ENCODE results near the gene RAD23B.

The RAD23B gene

GRCh38 chr9:107282759-107283622 lies at the start of gene RAD23B:
TSS of gene RAD23B (plus strand) at chr9:107283279. CDS start at chr9:107283630, 351 bp downstream.
- peak within 1 kb of the TSS; percentile 92 for H3K27ac Mint-ChIP-seq
- peak within 1 kb of the TSS; percentile 86 for H3K4me3 Mint-ChIP-seq
- H3K36me3 Mint-ChIP-seq: peaks cover 22% of the 10 kb centered on the region
- DNase-seq (ENCODE audit: low spot score in 2 of 2) (peak; percentile 99), ATAC-seq (peak; percentile 89)
- peaks cover 41% of the 10 kb centered on the region for H3K4me1 Mint-ChIP-seq
- no peaks in the 10 kb centered on the region for H3K9me3 Mint-ChIP-seq

DNA sequence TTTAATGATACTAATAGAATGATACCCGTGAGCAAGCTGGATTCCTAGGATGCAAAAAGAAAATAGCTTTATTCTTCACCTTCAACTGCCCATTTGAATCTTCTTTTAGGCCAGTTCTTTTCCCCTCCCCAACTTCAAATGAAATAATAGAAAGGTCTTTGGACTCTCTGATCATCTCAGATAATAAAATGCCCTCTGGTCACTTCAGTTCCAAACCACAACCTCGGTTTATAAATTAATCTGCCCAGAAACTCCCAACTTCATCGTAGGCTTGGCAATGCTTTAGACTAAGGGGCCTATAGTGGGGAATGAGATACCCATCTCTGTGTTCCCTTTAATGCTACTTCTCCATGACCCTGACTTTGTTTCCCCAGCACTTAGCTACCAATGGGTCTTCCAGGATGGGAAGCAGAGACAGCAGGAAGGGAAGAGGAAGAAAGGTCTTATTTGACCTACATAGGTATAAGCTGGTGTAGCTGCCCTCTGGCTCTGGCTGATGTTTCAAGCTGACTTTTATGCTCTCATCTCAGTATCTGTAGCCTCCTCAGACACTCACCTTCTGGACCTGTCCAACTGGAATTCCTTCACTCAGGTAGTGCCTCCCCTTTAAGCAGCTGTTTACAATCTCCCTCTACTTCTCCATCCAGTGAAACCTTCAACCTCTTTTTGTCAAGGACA lies 47.2 kb upstream of the RAD23B start:
- DNase-seq (ENCODE audit: low spot score in 2 of 2): peak in 1 of 2 donors; percentile 34
- Mint-ChIP-seq H3K36me3 (no peaks in the 10 kb centered on the region), H3K4me3 (no peak overlapping the region), H3K9me3 (no peaks in the 10 kb centered on the region), H3K27ac (no peak overlapping the region), H3K4me1 (no peaks in the 10 kb centered on the region)
- no peak for ATAC-seq

GRCh38 chr9:107237873-107238272 lies 45.2 kb upstream of the RAD23B start:
- Mint-ChIP-seq H3K4me3 (no peak overlapping the region), H3K4me1 (peaks cover 11% of the 10 kb centered on the region), H3K27ac (no peak overlapping the region), H3K36me3 (no peaks in the 10 kb centered on the region), H3K9me3 (no peaks in the 10 kb centered on the region)
- ATAC-seq: peak; percentile 97
- peak in 1 of 2 donors; percentile 26 for DNase-seq (ENCODE audit: low spot score in 2 of 2)

DNA sequence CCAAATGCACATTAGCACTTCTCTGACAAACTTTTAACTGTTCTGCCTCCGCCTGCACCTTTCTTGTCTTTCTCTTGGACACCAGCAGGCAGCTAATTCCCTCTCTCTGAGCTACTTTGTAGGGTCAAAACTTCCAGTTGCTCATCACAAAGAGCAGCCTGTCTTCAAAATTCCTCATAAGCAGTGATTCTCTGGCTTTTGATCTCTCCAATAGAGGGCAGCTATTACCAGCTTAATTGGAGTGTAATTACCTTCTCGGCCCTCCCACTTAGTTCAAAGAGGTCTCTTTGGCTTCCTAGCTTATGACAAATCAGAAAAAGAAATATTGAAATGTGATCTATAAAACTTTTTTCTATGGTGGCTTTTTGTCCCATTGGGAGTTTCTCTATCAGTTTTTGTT lies 43.6 kb upstream of the RAD23B start:
- DNase-seq (ENCODE audit: low spot score in 2 of 2) (no peak), ATAC-seq (no peak)
- Mint-ChIP-seq H3K27ac (no peak overlapping the region), H3K36me3 (no peaks in the 10 kb centered on the region), H3K4me1 (peaks cover 20% of the 10 kb centered on the region), H3K4me3 (no peak overlapping the region), H3K9me3 (no peaks in the 10 kb centered on the region)

GRCh38 chr9:107240260-107240659 lies 42.8 kb upstream of the RAD23B start:
- DNase-seq (ENCODE audit: low spot score in 2 of 2) (peak in 1 of 2 donors; percentile 46), ATAC-seq (no peak)
- Mint-ChIP-seq H3K36me3 (no peaks in the 10 kb centered on the region), H3K27ac (no peak overlapping the region), H3K9me3 (no peaks in the 10 kb centered on the region), H3K4me1 (peaks cover 20% of the 10 kb centered on the region), H3K4me3 (no peak overlapping the region)

GRCh38 chr9:107242073-107243030 lies 40.7 kb upstream of the RAD23B start:
- no peaks in the 10 kb centered on the region for H3K9me3 Mint-ChIP-seq
- H3K36me3 Mint-ChIP-seq: no peaks in the 10 kb centered on the region
- DNase-seq (ENCODE audit: low spot score in 2 of 2): no peak
- peak overlapping the region; percentile 86 for H3K27ac Mint-ChIP-seq
- ATAC-seq: peak; percentile 57
- H3K4me3 Mint-ChIP-seq: no peak overlapping the region
- H3K4me1 Mint-ChIP-seq: peaks cover 29% of the 10 kb centered on the region

DNA sequence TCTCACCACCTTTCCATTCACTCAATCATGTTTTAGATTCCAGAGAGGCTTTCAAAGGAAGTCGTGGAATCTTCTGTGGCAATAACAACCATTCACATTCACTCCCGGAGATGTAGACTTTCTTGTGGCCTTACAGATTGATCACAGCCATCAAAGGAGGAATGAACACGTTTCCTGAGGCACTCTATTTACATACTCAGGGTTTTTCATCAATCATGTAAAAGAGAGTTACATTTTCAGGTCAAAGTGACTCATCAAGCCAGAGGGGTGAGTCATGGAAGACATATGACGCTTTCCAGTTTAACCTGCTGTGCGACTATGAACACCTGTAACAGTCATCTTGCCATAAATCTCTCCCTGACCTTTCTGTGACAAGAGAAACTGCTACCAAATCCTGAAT lies 39.3 kb upstream of the RAD23B start:
- peaks cover 29% of the 10 kb centered on the region for H3K4me1 Mint-ChIP-seq
- DNase-seq (ENCODE audit: low spot score in 2 of 2) (peak in 1 of 2 donors; percentile 45), ATAC-seq (peak; percentile 92)
- H3K9me3 Mint-ChIP-seq: no peaks in the 10 kb centered on the region
- H3K27ac Mint-ChIP-seq: no peak overlapping the region
- no peaks in the 10 kb centered on the region for H3K36me3 Mint-ChIP-seq
- no peak overlapping the region for H3K4me3 Mint-ChIP-seq

GRCh38 chr9:107246259-107247254 lies 36.5 kb upstream of the RAD23B start:
- DNase-seq (ENCODE audit: low spot score in 2 of 2) (peak in 1 of 2 donors; percentile 47), ATAC-seq (no peak)
- Mint-ChIP-seq H3K4me1 (peaks cover 28% of the 10 kb centered on the region), H3K4me3 (no peak overlapping the region), H3K36me3 (no peaks in the 10 kb centered on the region), H3K27ac (no peak overlapping the region), H3K9me3 (no peaks in the 10 kb centered on the region)

GRCh38 chr9:107248714-107249113 lies 34.4 kb upstream of the RAD23B start:
- no peak for ATAC-seq
- Mint-ChIP-seq H3K36me3 (no peaks in the 10 kb centered on the region), H3K27ac (no peak overlapping the region), H3K4me3 (no peak overlapping the region), H3K4me1 (peaks cover 13% of the 10 kb centered on the region), H3K9me3 (no peaks in the 10 kb centered on the region)
- DNase-seq (ENCODE audit: low spot score in 2 of 2): no peak

GRCh38 chr9:107249131-107249533 lies 33.9 kb upstream of the RAD23B start:
- no peaks in the 10 kb centered on the region for H3K9me3 Mint-ChIP-seq
- H3K27ac Mint-ChIP-seq: no peak overlapping the region
- no peak overlapping the region for H3K4me3 Mint-ChIP-seq
- H3K4me1 Mint-ChIP-seq: peaks cover 9% of the 10 kb centered on the region
- ATAC-seq (no peak), DNase-seq (ENCODE audit: low spot score in 2 of 2) (no peak)
- no peaks in the 10 kb centered on the region for H3K36me3 Mint-ChIP-seq

GRCh38 chr9:107249665-107250285 lies 33.3 kb upstream of the RAD23B start:
- ATAC-seq (no peak), DNase-seq (ENCODE audit: low spot score in 2 of 2) (no peak)
- Mint-ChIP-seq H3K4me3 (no peak overlapping the region), H3K9me3 (no peaks in the 10 kb centered on the region), H3K36me3 (no peaks in the 10 kb centered on the region), H3K4me1 (peaks cover 8% of the 10 kb centered on the region), H3K27ac (no peak overlapping the region)

DNA sequence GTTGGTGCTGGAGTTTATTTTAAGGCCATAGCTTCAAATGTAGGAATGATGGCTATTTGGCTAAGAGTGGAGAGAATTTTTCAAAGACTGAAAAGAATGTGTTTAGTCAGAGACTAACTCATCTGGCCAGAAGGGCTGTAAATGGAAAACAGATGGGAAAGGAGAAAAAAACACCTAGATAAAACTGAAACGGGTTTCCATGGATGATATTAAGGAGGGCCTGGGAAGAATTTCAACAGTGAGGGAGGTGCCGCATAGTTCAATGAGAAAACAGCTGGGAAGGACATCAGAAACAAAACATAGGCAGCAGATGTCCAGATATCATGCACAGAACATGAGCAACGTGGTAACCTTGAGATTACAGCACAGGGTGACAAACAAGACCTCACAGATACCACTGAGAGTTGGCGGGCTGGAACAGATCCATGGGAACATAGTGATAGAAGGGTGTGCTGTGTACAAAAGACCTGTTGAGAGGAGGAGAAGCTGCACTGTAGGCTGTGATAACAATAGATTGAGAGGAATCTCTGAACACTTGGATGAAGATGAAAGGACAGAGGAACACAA lies 31.2 kb upstream of the RAD23B start:
- Mint-ChIP-seq H3K9me3 (no peaks in the 10 kb centered on the region), H3K27ac (no peak overlapping the region), H3K36me3 (no peaks in the 10 kb centered on the region), H3K4me3 (no peak overlapping the region), H3K4me1 (no peaks in the 10 kb centered on the region)
- no peak for ATAC-seq
- DNase-seq (ENCODE audit: low spot score in 2 of 2): peak in 1 of 2 donors; percentile 13

DNA sequence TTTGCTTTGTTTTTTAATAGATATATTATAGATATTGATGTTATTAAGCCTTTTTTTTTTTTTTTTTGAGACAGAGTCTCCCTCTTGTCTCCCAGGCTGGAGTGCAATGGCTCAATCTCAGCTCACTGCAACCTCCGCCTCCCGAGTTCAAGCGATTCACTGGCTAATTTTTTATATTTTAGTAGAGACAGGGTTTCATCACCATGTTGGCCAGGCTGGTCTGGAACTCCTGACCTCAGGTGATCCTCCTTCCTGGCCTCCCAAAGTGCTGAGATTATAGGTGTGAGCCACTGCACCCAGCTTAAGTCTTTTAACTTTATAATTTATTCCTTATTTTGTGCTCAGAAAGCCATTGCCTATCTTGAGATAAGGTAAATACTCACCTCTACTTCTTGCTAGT lies 24.2 kb upstream of the RAD23B start:
- ATAC-seq (no peak), DNase-seq (ENCODE audit: low spot score in 2 of 2) (no peak)
- Mint-ChIP-seq H3K4me3 (no peak overlapping the region), H3K9me3 (no peaks in the 10 kb centered on the region), H3K4me1 (peaks cover 6% of the 10 kb centered on the region), H3K27ac (no peak overlapping the region), H3K36me3 (no peaks in the 10 kb centered on the region)

All from stimulated activated effector memory CD8-positive, alpha-beta T cell treated with anti-CD3 and anti-CD28 coated beads, Interleukin-12 subunit alpha, Interleukin-12 subunit beta, amount 100 ng/mL, for 72 hours (primary cell).